Fibroblast of skin of scalp (primary cell): ENCODE measurements around the gene ADD2.

Experiments
- DNase-seq: peaks from one replicate; pipeline ENCODE4 v3.0.0-alpha.2; 2013

Gene ADD2

GRCh38 chr2:70670626-70671025 is 97.4 kb downstream of the ADD2 start:
- DNase-seq: no peak

GRCh38 chr2:70670202-70670601 is 97.8 kb downstream of the ADD2 start:
- DNase-seq: no peak

DNA sequence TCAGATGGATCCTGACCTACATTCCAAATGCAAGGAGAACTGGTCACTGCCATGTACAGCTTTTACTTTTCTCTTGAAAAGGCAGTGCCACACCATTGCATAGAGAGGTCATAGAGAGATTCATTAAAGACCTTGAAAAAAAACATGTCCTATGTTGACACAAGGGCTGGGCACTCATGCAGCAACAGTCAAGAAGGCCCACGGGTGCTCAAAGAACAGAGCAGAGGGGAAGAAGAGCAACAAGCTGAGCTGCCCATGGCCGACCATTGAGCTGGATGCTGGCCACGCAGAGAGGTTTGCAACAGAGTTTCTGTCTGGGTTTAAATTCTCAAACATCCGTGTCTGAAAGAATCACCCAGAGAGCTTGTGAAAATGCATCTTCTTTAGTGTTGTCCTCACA is 99.1 kb downstream of the ADD2 start:
- DNase-seq: no peak

- no peak for DNase-seq
Observed at GRCh38 chr2:70668432-70668831, 99.6 kb downstream of the ADD2 start.

DNA sequence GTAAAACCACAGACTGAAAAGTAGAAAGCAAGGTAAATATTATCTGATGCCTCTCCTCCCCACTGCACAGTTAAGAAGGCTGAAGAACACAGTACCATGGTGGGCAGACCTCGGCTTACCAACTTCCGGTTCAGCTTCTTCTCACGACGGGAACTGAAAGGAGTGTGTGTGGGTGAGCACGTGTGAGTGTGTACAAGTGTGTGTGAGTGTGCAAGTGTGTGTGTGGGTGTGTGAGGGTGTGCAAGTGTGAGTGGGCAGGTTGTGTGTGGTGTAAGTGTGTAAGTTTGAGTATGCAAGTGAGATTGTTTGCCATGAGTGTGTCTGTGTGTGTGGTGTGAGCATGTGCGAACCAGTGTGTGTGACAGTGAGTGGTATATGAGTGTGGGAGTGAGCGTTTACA is 103.5 kb downstream of the ADD2 start:
- no peak for DNase-seq

DNA sequence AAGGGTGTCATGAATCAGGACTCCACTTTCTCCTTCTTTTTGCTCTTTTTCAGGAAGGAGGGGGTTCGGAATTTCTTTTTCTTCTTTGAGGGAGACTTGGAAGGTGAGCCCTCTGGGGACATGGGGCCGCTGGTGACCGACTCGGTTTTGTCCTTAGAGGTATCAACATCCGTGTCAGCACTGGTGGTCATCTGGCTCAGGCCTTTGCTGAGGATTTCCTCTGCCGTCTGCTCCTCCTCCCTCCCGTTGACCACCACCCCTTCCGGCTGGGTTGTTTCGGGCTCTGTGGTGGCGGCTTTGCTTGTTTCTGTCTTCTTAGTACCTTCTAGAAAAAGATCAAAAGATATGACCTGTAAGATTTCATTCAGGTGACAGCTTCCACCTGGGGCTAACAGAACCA is 104.6 kb downstream of the ADD2 start:
- no peak for DNase-seq

- DNase-seq: no peak
Observed at GRCh38 chr2:70659551-70659950, 108.4 kb downstream of the ADD2 start.

- DNase-seq: no peak
Observed at GRCh38 chr2:70658476-70658875, 109.5 kb downstream of the ADD2 start.

DNA sequence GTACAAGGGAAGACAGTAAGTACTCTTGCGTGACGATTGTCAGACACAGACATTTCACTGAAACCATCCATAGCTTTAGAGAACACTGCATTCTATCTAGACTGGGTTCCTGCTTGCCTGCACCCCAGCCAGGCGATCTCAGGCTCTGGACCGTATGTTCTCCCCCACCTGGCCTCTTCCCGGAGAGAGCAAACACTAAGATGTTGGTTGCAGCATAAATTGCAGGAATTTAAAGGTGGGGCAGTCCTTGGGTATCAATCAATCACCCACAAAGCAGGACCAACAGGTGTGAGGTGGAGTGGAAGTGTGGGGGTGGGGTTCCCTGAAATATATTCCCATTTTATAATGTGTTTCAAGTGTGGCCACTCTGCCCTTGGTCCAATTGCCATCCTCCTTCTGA is 110.8 kb downstream of the ADD2 start:
- no peak for DNase-seq

- no peak for DNase-seq
Observed at GRCh38 chr2:70656421-70657010, 111.5 kb downstream of the ADD2 start.

DNA sequence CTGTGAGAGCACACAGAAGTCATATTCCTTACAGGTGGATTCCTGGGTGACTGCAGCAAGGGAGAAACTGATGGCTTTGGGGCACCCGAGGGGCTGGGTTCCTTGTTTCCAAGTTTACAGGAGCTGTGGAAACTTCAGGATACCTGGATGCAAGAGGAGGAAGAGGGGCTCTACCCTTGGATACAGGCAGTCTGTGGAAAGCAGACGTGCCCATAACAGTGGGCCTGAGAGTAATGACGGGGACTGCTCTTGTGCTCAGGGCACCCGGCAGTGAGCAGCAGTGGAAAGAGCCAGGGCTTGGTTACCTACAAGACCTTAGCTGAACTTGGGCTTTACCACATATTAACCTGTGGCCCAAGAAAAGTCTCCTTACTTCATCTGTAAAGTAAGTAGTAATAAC is 112.2 kb downstream of the ADD2 start:
- DNase-seq: no peak

GRCh38 chr2:70655211-70655610 is 112.8 kb downstream of the ADD2 start:
- DNase-seq: peak; percentile 42

DNA sequence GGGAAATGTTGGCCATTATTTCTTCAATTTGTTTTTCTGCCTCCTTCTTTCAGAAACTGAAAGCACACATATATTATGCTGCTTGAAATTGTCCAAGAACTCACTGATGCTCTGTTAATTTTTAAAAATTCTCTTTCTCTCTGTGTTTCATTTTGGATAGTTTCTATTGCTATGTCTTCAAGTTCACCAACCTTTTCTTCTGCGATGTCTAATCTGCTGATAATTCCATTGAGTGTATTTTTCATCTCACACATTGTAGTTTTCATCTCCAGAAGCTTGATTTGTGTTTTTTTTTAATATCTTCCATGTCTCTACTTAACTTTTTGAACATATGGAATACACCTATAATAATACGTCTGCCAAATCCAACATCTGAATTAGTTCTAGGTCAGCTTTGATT is 116.3 kb downstream of the ADD2 start:
- no peak for DNase-seq

GRCh38 chr2:70651014-70651413 is 117.0 kb downstream of the ADD2 start:
- no peak for DNase-seq

DNA sequence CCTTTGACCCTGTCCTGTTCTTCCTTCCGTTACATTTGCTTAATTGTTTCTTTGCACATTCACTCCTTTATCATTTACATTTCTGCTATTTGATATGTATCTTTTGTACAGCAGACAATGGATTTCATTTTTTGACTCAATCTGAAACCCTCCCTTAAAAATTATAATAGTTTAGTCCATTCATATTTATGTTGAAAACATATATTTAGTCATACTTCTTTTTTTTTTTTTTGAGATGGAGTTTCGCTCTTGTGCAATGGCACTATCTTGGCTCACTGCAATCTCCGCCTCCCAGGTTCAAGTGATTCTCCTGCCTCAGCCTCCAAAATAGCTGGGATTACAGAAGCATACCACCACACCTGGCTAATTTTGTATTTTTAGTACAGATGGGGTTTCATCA is 119.0 kb downstream of the ADD2 start:
- no peak for DNase-seq

DNA sequence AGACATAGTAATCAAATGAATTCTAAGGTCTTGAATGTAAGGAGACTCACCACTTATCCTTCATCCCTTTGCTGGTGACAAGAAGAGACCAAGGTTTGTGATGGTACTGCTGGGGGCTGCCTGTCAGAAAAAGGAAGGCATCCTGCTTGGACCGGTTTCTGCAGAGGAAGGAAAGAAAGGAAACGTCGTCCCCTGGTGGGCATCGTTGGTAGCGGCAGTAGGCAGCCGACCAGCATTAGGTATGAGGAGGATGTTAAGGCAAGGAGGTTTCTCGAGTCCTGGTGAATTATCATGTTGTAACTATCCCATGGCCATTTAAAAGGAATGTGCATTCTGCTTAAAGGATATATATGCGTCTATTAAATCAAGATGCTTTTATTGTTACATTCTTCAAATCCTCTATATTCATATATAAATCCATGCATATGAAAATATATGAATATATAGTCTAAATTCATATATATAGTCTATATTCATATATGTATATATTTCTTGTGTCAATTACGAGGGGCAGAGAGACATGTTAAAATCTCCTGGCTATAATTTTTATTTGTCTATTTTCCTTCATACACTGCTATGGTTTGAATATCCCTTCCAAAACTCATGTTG is 120.0 kb downstream of the ADD2 start:
- DNase-seq: peak; percentile 55

DNA sequence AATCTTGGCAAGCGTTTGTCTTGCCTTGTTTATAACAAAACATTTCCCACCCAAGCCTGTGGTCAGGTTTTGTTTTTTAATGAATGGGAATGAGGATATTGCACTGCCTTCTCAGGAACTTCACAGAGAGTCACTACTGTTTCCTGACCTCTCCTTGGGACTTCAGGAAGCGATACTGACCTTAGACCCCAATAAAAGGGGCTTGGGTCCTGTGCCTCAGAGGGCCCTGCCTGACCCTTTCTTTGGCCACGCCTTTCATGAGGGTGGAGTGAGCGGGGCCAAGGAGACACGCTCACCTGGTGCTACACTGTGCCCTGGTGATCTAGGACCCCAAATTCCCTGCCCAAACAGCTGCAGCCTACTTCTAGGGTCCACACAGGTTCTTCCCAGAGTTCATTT is 121.6 kb downstream of the ADD2 start:
- DNase-seq: no peak

DNA sequence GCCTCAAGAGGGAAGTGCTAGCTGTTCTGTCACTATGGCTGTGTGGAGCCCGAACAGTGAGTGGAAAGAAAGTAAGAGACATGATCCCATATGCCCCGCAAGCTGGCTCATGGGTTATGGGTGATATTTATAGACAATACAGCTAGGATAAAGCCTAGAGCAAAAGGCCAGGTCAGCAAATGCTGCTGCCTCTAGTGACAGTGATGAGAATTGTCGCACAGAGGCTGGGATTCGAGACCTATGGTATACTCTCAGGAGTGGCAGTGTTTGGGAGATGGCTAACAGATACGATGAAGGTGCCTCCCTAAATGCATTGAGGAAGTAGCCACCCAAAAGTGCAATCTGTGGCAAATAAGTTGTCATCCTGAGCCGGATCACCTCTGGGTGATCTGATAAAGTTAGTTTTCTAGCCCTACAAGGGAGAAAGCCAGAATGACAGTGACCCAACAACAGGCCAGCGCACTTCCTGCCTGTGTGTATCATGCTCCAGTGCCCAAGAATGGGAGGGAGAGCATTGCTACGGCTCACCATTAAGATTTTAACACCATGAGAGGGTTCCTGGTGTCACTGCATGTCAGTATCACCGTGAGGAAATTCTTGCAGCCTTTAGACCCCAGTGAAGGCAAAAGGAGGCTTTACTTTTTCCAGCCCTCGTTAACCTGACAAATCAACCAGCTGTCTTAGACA is 122.1 kb downstream of the ADD2 start:
- no peak for DNase-seq

- DNase-seq: peak; percentile 2
Observed at GRCh38 chr2:70643715-70644114, 124.3 kb downstream of the ADD2 start.

GRCh38 chr2:70641263-70641784 is 126.7 kb downstream of the ADD2 start:
- DNase-seq: no peak

DNA sequence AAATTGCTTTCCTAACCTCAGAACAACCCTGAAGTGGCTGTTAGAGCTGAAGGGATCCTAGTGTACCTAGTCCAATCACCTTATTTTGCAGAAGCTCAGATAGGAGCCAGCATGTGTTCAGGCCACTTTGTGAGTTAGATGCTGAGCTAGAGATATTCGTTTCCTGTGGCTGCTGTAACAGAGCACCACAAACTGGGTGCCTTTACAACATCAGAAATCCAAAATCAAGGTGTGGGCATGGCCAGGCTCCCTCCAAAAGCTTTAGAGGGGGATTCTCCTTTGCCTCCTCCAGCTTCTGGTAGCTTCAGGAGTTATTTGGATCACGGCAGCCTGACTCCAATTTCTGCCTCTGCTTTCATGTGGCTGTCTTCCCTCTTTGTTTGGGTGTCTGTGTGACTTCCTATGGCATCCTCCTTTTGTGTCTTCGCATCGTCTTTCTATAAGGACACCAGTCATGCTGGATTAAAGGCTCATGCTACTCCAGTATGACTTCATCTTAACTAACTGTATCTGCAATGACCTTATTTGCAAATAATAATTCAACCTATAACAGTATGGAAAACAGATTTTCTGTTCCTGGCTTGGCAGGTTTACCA is 128.1 kb downstream of the ADD2 start:
- DNase-seq: no peak

- no peak for DNase-seq
Observed at GRCh38 chr2:70638561-70638960, 129.4 kb downstream of the ADD2 start.

- DNase-seq: no peak
Observed at GRCh38 chr2:70633508-70633907, 134.5 kb downstream of the ADD2 start.

DNA sequence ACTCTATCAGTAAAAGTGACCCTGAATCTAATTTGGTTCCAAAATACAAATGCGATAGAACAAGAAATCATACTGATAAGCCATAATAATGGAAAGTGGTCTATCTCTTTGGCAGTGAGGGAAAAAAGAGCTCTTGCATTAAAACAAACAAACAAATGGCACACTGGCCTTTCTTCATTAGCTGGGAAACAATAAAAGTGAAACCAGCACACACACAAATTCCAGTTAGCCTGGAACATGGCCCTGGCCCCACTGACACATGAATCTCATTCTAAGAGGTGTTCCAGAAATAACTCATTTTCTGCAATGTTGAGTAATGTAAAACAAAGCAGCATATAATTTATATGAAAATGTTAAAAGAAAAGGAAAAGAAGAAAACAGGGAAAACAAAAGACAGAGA is 135.0 kb downstream of the ADD2 start:
- no peak for DNase-seq
